HL-60/S4 treated with retinoic acid at 250 ng/mL for 4 days and 3 days (cell line): ENCODE measurements around the gene SDF4.

Experiments used
- in situ Hi-C: fragments of 300-500 bp; cut with MboI; formaldehyde crosslinking; loops from 2 replicates; pipeline ENCODE4 v1.7.0; 2022; ENCODE audit warnings: low sequenced_read_pairs

Gene SDF4

DNA sequence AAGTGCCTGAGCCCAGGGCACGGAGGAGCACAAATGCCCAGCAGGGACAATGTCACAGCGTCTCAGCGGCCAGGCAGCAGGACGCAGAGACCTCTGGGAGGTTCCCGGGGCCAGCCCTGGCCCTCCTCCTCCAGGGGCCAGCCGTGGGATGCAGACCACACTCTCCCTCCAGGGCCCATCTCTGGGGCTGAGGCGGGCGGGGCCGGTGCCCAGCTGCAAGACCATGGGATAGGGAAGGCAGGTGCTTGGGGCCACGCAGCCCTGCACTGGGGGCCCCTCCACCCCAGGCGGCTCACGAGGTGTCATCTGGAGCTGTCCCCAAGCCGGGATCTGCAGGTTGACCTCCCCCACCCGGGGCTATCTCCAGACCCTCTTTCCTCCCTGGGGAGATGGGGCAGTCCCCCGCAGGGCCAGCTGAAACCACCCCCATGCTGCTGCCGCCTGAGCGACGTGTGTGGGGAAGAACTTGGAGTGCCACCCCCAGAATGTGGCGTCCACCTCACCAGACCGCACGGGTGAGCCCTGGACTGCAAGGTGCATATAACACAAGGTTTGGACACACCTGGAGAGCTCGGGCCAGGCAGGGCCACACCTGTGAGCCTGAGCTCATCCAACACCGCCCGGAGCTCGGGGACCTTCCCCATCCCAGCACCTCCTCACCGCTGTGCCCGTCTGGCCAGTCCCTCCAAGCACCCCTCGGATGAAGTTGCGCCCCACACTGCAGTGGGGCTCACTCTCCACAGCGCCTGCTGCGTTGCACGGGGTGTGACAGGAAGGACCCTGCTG is 62.2 kb downstream of the SDF4 start:
- in situ Hi-C loops: no loop called here

DNA sequence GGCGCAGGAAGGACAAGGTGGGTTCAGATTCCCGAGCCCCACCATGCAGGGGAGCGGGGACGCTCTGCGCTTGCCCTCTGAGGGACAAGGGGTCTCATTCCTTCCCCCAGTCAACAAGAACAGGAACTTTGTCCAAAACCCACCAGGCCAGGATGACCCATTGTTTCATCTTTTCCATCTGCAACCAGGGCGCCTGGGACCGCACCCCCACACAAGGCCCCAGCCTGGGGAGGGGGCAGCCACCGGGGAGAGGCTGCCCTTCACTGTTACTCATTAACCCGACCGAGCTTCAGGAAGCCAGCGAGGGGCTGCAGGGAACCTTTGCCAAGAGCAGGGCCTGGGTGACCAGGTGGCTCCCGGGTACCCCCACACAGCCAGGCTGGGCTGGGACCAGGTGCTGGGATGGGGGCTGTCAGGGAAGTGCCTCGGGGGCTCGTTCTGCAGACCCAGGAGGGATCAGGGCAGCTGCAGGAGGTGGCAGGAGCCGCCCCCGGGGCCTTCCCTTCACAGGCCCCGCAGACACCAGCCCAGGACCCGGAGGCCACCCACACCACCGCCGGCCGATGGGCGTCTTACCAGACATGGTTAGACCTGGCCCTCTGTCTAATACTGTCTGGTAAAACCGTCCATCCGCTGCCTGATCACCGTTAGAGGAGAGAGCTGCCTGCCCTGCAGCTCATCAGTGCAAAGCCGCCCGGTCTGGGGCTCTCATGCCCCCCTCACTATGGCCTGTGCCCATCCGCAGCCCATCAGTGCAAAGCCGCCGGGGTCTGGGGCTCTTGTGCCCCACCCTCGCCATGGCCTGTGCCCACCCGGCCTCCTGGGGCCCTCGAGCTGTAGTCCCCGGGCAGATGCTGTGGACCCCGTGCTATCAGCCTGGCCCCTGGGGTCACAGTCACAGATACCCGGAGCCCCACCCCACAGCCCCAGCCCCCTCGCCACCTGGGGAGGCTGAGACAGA is 63.1 kb downstream of the SDF4 start:
- in situ Hi-C loops: no loop called here

DNA sequence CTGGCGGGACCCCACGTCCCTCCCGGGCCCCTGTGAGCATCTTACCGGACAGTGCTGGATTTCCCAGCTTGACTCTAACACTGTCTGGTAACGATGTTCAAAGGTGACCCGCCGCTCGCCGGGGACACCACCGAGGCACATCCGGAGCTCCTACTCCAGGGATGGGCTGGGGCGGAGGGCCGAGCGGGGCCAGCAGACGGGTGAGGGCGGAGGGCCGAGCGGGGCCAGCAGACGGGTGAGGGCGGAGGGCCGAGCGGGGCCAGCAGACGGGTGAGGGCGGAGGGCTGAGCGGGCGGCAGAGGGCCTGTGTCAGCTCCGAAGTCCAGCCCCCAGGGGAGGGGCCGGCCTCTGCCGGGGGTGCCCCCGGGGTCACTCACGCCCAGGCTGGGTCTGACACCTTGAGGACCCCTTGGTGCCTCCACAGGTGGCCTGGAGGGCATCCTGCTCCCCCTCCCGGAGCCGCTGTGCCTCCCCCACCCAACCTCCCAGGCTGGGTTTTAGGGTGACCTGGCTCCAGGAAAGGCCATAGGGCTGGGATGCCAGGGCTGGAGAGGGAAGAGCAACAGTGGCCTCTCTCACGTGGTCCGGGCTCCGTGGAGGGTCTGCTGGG is 63.9 kb downstream of the SDF4 start:
- in situ Hi-C loops: no loop called here

- in situ Hi-C loops: no loop called here
Measured at GRCh38 chr1:1167398-1167821, 64.4 kb downstream of the SDF4 start.
